Activated gamma-delta T cell treated with Interleukin-2 at 50 U/mL for 16 hours (primary cell): ENCODE data around the gene PPP1R1C.
"Not testable (repeated sequence)": the region's sequence is repeated elsewhere in the genome, so short reads cannot be mapped to it uniquely, and the experiment has no call there.

Source experiments
- DNase-seq: peaks from one replicate; pipeline ENCODE4 v3.0.0-alpha.2; 2020

Gene PPP1R1C

DNA sequence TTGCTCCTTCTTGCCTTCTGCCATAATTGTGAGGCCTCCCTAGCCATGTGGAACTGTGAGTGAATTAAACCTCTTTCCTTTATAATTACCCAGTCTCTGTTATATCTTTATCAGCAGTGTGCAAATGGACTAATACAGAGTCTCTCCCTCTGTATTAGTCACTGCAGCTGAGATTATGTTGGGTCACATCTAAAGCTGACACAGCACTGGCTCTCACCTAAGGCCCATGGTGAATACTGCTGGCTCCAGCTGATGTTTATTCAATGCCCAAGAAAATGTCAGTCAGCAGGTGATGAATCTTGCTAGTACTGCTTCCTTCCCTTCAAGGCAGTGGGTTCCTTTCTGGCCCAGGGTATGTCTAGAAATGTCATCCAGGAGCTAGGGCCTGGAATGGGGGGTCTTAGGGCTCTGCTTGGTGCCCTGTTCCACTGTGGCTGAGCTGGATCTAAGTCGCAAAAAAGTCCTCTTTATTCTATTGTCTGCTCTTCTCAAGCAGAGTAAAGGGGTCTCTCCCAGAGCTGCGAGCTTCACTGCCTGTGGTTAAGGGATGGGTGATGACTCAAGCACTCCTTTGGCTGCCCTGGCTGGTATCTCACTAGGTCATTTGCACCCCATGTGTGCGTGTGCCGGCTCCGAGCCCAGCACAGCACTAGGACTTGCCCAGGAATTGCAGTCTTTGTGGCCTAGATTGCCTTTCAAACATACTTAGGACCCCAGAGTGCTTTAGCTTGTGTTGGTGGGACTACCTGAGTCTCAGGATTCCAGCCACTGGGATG is 29.9 kb downstream of the PPP1R1C start:
- DNase-seq, result no peak

DNA sequence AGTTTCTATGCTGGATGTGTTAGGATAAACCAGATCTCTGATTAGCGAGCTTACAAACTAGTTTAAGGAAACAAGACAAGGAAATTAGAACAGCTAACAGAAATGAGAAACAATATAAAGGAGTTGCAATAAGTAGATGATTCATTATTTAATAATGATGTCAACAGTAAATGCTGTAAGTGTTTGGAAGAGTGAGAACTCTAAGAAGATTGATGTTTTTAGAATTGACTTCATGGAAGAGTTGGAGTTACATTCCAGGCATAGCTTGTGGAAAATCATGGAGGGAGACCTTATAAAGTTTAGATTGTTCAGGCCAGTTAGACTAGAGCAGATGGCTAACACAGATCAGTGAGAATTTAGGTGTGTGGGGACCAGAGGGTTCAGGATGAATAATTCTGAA is 32.6 kb downstream of the PPP1R1C start:
- DNase-seq, result no peak

DNA sequence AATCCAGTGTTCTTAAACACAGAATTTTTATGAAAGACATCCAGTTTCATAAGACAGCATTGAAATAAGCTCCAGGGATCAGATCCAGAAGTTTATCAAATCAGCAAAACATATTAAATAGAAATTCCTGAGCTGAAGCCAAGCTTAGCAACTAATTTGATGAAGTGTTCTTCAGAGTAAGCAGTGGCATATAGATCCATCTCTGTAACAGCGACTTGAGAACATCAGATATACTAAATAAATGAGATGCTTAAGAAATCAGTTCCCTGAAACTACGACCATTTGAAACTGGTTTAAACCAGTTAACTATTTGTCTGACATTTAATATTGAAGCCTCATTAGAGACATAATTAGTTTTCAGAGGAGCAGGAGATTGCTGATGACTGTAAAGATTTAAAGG is 34.1 kb downstream of the PPP1R1C start:
- no peak for DNase-seq

DNA sequence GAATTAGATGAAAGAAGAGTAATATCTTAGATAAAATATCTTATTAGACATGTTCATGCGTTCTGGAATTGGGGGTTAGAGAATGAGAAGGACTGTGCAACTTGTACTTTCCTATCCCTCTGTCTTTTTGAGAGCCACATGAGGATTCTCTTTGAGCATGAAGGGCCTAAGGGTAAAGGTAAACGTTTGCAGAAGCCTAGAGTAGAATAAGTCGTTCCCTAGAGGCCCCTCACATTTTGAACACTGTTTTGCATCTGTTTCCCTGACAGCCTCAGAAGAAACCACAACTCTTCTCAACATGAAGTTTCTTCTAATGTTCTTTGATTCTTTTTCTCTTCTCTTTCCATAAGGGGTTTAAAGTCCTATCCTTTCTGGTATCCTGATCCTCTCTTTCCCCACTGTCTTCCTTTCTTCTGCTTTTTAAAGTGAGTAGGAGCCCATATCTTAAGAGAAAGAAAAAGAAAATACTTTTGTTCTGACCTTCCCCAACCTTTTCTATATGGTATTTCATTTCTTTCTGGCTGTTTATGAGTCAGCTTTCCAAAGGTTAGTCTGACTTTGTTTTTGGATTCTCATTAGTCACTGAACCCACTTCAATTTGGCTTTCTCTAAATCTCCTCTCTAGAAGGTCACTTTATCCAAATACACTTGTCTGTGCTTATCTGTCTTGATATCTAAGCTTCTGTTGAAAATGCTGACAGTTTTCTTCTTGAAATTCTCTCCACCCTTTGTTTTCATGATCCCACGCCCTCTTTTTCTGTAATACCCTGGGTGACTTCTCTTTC is 34.8 kb downstream of the PPP1R1C start:
- no peak for DNase-seq

DNA sequence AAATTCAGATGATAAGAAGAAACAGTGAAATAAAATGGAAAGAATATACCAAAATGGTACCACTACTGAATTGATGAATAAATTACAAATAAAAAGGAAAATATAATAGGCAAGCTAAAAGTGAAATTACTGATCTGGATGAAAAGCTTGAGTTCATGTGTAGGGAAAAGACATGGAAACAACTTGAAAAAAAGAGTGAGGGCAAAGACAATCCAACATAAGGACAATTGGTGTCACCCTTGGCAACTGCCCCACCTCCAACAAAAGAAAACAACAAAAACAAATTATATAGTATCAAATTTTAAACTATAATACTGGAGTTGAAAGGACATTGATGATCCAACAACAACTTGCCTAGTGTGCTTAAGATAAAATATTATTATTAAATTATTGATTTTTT is 37.6 kb downstream of the PPP1R1C start:
- no peak for DNase-seq

DNA sequence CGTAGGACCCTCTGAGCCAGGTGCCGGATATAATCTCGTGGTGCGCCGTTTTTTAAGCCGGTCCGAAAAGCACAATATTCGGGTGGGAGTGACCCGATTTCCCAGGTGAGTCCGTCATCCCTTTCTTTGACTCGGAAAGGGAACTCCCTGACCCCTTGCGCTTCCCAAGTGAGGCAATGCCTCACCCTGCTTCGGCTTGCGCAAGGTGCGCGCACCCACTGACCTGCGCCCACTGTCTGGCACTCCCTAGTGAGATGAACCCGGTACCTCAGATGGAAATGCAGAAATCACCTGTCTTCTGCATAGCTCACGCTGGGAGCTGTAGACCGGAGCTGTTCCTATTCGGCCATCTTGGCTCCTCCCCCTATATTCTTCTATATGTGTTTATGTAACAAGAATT is 45.2 kb downstream of the PPP1R1C start:
- DNase-seq, result not testable (repeated sequence)

DNA sequence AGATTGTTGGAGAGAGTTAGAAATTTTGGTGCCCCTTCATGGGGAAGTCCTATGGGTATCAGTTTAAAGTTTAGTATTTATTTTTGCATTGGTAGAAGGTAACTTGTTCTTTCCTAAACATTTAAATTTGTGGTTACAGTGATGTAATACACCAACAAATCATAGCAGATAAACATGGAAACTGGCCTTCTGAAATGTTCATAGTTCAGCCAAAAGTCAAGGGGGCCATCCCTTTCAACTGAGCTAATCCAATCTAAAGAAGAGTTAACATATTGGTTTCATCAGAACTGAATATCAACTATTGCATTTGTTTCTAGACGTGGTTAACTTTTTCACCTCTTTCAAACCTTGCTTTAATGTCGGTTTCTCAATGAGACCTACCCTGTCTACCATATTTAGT is 46.3 kb downstream of the PPP1R1C start:
- no peak for DNase-seq

DNA sequence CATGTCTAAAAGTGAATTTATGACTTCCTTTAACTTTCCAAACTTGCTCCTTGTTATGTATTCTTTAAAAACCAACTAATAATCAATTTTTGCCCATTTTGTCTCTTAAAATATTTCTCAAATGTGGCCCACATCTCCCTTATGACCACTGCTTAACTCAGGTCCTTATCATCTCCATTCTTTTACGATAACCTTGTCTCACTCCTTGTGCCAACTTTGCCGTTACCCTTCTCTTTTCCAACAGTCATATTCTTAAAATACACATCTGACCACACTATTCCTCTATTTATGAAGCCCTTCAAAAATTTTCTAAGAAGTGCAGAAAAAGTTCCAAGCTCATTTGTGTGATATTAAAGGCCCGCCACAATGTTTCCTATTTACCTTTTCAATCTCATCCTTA is 47.8 kb downstream of the PPP1R1C start:
- no peak for DNase-seq

DNA sequence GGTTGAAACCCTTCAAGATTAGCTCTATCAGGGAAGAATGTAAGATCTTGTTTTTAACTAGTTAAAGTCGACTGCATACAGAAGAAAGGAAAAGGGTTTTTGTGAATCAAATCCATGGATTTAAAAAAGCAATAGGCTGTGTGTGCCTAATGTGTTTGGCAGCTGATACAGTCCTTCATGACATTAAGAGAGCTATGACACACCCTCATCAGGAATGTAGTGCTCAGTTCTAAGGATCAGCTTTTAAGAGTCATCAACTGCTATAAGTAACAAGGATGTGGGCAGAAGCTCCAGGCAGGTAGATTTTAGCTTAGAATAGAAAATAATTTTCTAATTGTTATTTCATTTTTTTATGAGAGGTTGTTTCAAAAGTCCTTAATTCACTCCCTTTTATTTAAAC is 52.9 kb downstream of the PPP1R1C start:
- DNase-seq, result no peak

DNA sequence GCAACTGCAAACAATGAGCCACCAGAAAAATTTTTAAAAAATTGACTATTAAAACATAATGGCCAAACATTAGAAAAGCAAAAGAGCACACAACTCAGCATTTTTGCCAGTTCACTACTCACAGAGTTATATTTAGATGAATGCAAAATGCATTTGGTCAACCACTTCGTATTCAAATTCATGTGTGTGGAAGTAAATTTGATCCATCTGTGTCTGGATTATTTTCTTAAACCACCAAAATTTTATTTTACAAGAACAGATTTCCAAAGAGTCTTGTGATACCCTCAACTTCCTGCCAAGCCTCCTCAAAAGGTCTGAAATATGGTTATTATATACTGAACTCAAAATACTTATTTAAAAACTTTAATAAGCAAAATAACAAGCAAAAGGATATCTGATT is 57.4 kb downstream of the PPP1R1C start:
- no peak for DNase-seq

DNA sequence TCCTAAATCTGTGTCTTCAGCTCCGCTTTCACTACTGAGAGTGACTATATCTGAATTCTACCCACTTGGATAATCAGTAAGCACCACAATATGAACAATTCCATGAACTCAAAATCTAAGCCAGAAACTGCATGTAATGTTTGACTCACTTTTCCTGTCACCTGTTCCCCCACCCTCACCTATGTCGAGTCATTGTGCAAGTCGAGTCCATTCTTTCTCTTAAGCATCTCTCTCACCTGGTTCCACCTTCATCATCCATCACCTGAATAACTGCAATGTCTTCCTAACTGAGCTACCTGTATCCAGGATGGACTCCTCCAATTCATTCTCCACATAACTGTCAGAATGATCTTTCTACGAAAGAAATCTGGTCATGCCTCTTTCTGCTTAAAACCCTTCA is 58.2 kb downstream of the PPP1R1C start:
- DNase-seq, result no peak

DNA sequence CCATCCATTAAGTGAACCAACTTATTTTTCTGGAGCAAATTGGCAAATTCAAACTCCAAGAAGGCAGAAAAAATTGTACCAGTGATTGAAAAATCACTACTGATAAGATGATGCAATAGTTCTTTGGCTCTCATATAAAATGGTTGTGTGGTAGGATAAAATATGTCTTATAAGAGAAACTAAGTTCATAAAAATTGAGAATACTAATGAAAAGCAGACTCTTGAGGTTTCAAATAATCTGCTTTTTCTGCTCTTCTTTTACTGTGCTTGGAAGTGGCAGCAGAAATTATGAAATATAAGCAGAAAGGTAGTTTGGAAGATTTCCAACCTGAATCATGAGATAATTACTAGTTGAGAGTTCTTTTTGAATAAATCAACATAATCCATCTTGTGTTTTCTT is 61.9 kb downstream of the PPP1R1C start:
- no peak for DNase-seq

DNA sequence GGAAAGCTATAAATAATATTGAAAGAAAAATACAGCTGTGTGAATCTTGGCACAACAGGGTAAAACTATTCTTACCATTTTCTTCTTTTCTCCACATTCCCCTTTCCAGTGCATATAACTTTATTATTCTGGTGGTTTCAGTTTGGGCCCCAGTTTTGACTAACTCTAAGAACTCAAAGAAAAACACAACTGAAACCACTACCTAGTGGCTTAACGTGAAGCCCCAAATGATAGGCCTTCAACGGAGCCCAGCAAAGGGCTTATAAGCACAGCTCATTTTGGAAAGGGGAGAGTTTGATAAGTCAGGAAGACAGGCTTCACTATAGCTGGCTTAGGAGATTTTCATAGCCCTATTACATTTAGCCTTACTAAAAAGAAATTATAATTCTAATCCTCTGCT is 62.4 kb downstream of the PPP1R1C start:
- DNase-seq, result no peak

DNA sequence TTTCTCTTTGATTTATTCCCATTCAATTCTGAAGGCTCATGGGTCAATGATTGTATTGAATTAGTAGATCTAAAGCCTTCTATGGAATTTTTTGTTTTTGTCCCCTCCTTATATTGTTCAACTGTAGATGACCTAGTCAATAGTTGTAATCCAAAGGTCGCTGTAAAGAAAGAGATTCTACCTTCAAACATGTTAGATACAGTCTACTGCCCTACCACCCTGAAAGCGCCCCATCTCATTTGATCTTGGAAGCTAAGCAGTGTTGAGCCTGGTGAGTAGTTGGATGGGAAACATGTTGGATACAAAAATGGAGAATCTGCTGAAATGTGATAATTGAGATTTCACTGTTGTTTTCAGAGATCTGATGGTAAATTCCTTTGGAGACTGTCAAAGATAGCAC is 63.0 kb downstream of the PPP1R1C start:
- DNase-seq, result no peak

DNA sequence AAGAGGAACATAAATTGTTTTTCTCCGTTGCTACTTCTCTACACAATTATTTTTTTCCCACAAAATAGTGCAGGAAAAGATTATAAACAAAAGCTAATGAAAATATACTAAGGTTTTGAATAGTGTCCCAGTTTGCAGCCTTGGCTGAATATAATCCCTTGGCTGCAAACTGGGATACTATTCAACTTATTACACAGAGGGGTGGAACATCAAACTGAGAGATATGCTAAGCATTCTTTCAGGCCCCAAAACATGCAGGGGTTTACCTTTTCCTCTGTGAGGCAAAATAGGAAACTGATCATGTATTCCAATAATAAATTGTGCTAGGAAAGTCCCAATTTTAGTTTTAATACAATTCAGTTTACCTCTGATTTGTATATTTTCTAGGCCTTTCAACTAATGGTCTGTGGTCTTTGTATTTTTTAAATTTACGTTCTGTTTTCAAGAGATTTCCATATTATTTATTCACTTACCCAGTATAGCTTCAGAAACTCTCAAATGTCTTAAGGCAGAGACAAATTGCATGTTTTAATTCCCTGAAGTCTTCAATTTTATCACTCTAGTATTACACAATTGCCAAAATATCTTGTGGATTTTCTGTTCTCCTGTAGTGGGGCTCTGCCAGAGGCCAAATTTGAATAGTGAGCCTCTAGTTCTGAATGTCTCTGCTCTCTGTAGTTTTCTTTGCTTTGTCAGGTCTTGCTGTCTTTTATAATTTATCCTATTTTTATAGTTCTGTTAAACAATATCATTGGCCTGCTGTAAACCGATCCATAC is 63.9 kb downstream of the PPP1R1C start:
- no peak for DNase-seq

DNA sequence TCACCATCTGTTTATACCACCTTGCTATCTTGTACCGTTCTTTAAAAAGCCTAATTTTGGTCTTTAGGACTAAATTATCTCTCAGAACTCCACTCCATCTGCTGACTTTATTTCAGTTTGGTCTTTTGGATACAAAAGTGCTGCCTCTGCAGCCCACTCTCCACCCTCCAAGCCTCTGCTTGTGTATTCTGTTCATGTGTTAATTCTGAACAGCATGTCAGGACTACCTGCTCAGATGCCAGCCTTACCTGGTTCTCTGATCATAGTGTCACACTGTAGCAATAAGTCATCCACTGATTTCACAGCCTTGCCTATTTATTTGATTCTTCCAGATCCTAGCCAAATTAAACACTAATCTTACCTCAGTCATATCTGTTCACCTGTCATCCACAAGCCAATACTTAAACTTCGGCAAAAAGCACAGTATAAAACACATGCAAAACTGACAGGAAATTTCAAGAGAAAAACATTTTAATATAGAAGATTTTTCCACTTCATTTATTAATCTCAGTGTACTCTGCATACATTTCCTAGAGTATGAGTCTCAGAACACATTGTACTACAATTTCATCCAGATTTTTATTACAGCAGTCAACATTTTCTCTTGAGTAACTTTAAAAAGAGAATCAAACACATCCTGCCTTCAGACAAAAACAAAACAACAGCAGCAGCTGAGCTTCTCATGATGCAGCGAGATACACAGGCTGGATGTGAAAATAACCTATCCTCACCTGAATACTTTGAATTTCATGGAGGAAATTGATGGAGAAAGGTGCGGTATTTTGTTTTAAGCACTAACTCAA is 64.9 kb downstream of the PPP1R1C start:
- DNase-seq, result no peak

DNA sequence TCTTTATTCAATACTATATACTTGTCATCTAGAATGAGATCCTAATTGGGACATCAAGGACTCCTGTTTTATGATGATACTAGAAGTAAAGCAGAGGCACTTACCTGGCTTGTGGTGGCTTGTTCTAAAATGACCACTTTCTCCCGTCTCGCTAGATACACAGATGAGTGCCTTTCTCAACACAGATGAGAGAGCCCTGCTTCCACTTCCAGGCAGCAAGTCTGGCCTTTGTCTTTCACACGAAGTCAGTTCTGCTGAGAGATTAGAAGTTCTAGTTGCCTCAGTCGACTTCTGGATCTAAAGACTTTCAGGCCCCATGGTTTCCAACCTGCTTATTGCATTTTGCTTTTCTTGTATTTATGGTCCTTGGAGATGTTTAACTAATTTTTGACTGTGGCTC is 70.3 kb downstream of the PPP1R1C start:
- DNase-seq, result no peak

DNA sequence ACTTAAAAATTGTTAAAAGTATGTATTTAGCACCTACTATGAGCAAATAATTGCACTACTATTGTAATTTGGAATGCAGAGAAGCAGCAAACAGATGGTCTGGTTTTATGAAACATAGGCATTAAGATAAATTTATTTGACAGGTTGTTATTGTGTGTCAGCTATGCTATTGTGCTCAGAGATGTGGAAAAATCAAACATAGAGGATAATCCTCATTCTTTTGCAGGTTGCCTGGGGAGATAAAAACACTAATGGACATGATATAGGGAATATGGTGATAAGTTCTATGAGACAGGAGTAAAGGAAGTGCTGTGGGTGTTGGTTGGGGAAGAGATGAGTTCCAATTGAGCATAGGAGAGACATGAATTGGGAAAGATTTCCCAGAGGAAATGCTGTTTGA is 71.3 kb downstream of the PPP1R1C start:
- DNase-seq, result no peak

DNA sequence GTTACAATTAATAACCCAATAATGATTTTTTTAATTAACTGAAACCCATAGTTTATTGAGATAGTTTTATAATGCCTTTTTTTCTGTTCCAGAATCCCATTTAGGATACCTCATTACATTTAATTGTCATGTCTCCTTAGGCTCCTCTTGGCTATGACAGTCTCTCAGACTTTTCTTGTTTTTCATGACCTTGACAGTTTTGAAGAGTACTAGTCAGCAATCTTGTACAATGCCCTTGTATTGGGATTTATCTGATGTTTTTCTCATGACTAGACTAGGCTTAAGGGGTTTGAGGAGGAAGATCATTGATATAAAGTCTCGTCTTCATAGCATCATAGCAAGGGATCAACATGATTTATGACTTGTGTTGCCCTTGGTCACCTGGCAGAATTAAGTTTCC is 72.4 kb downstream of the PPP1R1C start:
- DNase-seq, result no peak

DNA sequence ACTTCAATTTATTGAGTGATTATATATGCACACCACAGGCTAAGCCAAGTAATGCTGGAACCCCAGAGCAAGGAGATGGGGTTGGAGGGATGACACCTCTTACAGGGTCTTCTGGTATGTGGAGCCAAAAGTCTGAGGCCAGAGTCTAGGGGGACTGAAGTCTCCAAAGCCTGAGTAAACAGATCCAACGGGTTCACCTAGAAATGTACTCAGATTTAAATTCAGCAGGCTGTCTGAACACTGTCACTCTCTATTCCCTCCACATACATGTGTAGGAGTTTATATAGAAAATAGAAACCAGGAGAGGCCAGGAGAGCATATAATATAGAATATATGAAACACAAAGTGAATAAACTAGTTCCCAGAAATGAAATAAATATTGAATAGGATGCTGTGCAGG is 76.1 kb downstream of the PPP1R1C start:
- no peak for DNase-seq

DNA sequence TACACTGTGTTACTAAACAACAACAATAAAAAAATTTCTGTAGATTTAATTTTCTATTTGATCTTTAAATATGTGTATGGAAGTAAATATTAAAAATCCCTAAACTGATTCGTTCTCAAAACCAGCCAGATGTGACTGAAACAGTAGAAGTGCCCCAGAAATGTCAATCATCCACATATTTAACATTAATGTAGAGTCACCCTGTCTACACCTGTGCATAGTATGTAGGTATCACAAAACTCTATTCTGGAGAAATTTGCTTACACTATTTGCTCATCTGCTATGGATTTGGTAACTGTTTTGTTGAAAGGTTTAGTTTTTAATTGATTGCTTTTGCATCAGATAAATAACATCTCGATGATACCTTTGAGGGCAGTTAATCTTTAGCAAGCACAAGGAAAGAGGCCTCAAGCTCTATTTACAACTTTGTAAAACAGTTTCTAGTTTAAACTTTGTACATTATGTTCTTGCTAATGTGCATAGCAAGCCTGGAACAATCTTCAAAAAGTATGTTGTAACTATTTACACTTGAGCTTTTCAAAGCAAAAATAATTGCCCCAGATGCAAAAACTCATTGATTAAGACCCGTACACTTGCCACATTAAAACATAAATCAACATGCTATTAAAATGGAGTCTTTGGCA is 76.8 kb downstream of the PPP1R1C start:
- no peak for DNase-seq

DNA sequence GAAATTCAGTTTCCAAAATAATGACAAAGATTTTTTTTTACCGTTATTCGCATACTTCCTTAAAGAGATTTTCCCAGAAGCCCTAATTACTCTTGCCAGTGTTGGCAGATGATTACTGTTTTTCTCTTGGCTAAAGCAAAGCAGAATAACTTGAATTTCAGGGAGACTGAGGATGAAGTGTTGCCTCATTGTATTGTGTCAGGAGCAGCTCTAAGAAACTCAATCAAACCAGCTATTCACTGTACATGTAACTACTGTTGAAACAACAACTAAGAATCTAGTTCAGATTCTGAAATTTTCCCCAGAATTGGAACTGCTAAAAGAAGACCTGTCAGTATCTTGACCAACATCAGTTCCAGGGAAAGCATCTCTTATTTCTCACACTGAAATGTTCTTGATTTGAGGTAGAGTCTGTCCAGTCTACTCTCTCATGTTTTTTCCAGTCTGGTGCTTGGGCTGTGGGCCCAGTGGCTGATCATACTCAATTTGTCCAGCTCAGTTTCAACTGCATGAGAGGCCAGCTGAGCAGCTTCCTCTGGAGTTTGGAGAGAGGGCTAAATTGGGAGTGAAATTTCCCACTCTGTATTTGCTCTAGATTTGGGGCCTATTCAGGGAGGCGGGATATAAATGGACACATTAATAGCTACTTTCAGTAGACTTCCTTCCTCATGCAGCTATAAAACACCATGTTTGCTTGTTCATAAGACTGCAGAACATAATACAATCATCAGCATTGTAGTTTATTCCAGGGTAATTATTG is 78.5 kb downstream of the PPP1R1C start:
- DNase-seq, result no peak
